ENCODE measurements around the gene SUSD6.

Gene SUSD6

DNA sequence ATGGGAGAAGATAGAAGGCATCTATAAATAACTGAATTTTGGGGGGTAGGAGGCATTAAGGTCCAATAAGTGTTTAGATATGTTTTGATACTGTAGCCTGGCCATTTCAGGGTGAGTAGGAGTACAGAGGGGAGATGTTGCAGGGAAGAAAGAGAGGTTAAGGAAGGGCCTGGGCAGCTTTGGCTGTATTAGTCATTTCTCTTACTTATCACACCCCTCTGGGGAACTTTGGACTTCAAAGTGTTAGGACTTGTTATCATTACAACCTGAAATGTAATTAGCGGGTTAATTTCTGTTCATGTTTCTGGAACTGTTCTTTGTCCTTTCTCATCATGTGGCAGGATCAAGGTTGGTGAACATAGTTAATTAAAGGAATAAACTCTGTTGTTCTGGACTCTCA, 40.3 kb downstream of the SUSD6 start:
- no peak for DNase-seq

DNA sequence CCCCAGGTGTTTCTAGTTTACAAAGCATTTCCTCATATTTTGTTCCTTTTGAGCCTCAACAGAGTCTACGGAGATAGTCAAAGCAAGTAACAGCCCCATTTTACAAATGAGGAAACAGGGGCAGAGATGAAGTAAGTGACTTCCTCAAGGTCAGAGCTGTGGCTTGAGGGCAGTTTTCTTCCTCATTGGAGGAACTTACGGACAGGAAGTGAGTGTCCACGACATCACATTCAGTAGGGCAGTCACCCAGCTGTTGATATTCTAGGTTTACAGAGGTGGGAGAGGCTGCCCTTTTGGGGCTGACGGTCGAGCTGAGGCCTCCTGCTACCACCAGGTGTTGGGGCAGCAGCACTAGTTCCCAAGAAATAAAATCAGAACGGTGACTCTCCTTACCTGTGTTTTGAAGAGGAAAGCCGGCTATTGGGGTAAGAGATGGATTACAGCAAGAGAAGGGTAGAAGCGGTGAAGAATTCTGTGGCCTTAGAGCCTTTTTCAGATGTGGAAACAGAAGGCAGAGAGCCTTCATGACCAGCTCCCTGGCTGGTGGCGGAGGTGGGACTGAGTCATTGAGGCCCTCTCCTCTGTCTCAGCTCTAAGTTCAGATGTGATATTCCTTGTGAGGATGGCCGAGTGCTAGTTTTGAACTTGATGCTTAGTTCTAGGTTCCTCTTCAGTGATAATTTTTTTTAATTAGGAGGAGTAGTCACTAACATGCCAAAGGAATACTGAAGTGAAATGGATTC, 41.7 kb downstream of the SUSD6 start:
- no peak for DNase-seq

GRCh38 chr14:69654116-69654515, 42.7 kb downstream of the SUSD6 start:
- DNase-seq = no peak

DNA sequence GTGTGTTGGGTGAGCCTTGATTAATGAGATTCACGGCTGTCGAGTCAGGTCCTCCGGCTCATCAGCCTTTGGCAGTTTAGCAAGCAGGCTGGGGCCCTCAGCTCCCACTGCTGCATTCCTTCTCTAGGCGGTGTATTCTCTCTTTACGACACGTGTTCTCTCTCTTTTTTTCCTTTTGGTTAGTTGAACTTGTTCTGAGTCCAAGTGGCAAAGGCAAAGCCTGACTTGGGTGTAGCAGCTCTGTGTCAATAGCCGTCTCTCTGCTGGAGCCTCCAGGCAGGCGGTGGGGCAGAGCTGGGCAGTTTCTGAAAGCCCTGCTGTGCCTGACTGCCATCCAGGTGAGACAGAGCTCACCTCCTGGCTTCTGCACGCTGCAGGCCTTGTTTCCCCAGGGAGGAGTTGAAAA, 46.6 kb downstream of the SUSD6 start:
- DNase-seq = no peak

GRCh38 chr14:69658664-69659261, 47.4 kb downstream of the SUSD6 start:
- DNase-seq = no peak

DNA sequence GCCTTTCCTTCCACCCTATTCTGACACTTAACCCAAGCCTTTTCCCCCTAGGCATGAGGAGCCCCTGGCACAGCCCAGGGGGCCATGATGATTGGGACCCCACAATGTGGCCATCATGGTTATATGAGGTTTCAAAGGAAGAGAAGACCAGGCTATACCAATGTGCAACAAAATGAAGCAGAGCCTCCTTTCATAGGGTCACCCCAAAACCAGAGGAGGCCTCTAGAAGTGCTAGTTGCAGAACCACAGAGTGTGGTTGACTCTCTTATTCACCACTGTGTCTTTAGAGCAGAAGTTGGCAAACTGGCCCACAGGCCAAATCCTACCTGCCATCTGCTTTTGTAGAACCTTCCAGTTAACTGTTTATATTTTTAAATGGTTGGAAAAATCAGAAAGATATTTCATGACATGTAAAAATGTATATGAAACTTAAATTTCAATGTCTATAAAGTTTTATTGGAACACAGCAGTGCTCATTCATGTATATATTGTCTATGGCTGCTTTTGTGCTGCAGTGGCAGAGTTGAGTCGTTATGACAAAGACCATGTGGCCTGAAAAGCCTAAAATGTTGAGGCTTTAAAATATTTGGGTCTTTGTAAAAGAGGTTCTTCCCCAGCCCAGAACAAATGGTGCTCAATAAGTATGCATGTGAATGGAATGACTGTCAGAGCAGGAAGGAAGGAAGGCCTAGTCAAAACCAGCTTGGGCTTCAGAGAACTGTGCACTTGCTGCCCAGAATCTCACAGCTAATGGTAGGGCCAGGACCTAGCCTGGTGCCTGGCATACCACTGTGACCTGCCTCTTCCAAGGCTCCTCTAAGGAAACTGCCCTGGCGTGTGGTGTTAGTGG, 49.2 kb downstream of the SUSD6 start:
- no peak for DNase-seq

GRCh38 chr14:69661194-69661537, 49.8 kb downstream of the SUSD6 start:
- no peak for DNase-seq

GRCh38 chr14:69662636-69663299, 51.4 kb downstream of the SUSD6 start:
- DNase-seq = no peak

DNA sequence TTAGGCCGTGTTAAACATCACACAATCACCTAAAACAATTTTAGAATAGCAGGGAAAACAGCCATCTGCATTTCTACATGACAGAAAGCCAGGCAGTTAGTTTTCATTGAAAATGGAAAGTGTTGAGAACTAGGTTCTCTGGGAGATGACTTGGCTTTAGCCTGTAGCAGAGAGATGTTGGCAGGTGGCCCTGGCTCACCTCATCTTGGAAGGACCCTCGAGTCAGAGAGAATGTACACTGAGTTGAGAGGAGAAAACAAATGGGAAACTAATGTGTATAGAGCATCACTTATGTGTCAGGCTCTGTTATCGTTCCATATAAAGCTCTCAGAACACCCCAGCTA, 51.9 kb downstream of the SUSD6 start:
- DNase-seq = no peak

DNA sequence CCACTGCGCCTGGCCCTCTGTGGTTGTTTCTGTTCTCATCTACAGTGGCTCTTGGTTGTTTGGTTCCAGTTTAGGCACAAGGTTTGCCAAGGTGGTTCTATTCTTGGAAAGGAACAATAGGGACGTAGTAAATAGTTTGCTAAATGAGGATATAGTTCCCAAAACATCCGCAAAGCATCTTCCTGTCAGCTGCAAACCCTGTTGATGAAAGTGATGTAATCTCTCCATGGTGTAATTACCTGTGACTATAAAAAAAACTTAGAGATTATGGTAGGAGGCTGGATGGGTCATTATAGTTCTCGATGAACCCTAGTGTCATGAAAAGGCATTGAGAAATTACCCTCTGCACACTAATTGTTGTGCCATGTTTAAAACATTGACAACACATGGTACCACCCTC, 52.9 kb downstream of the SUSD6 start:
- no peak for DNase-seq

DNA sequence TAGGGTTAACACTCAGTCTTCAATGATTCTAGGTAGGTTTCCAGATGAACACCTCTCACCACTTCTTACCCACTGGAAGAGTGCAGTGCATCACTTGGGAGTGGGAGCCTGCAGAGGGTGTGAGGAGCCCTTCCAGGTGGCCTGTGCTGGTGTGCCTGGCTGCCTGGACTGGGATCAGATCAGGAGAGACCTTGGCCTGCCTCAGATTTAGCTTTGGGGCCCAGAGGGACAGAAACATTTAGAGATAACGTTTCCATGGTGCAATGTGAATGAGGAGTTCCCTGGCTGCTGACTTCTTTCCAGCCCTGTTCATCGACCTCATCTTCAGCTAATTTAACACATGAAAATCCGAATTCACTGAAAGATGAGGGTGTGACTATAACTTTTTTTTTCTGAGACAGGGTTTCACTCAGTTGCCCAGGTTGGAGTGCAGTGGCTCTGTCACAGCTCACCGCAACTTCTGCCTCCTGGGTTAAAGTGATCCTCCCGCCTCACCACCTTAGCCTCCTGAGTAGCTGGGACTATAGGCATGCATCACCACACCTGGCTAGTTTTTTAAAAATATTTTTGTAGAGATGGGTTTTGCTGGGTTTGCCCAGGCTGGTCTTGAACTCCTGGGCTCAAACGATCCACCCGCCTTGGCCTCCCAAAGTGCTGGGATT, 53.6 kb downstream of the SUSD6 start:
- DNase-seq = no peak

GRCh38 chr14:69665631-69666030, 54.2 kb downstream of the SUSD6 start:
- DNase-seq = no peak

DNA sequence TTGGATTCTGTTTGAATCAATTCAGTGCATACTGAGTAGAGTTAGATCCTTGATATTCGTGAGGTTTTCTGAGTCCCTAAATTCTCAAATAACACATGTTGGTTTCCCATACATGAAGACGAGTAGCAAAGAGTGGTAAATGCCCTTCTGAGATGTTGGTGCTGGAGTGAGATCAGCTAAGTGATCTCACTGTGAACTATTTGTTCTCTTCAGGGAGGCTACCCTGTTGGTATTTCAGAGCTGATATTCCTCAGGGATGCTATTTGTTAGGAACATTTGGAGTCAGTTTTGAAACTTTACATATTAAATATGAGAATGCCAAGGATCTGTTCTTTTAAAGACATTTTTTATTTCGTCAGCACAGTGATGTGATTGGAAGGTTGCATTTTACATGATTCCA, 54.7 kb downstream of the SUSD6 start:
- no peak for DNase-seq

- DNase-seq = no peak
These were observed 55.4 kb downstream of the SUSD6 start for GRCh38 chr14:69666690-69667211.

GRCh38 chr14:69667938-69668335, 56.5 kb downstream of the SUSD6 start:
- no peak for DNase-seq

DNA sequence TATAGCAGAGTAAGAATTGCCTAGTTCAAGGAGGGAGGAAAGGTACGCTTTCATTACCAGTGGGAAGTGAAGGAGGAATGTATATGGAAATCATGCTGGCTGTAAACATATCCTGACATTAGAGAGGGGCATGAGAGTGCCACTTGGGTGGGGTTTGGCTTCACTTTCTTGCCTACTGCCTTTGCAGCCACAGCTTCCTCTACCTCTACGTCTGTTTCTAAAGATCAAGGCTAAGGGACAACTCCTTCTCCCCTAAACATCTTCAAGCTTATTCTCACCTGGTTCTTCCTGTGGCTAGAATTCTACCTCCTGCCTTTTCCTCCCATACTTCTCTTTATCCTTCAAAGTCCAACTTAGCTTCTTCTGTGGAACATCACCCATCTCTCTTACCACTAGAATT, 58.0 kb downstream of the SUSD6 start:
- DNase-seq = no peak

- DNase-seq = no peak
These were observed 58.7 kb downstream of the SUSD6 start for GRCh38 chr14:69670093-69670492.

GRCh38 chr14:69671365-69672030, 60.1 kb downstream of the SUSD6 start:
- no peak for DNase-seq

- no peak for DNase-seq
These were observed 61.0 kb downstream of the SUSD6 start for GRCh38 chr14:69672356-69672755.

DNA sequence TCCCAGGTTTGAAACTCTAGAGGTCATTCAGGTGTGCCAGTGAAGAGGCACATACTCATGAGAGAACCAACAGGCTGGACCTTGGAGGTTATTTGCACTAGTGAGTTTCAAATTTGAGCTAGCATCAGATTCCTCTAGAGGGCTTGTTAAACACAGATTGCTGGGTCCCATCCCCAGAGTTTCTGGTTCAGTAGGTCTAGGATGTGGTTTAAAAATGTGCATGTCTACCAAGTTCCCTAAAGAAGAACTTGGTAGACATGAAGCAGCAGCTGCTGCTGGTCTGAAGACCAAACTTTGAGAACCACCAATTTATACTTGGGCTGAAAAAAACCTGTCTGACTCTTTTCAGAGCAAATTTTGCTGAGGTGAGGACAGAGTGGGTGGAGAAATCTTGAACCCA, 61.7 kb downstream of the SUSD6 start:
- no peak for DNase-seq

- DNase-seq = no peak
These were observed 62.3 kb downstream of the SUSD6 start for GRCh38 chr14:69673578-69674305.
